GM19438 (cell line): ENCODE results near the gene TSHZ2.

ENCODE experiments used
- ATAC-seq: cut with Tn5 transposase; IDR thresholded peaks from one replicate; pipeline ENCODE4 v1.9.1; 2021; ENCODE audit warnings: low read depth; ENCODE audit not compliant: unreplicated experiment

TSHZ2 gene

GRCh38 chr20:52993076-52993475 lies 20.9 kb downstream of the TSHZ2 start:
- ATAC-seq = no peak

GRCh38 chr20:52994184-52994970 lies 22.2 kb downstream of the TSHZ2 start:
- ATAC-seq = no peak

- no peak for ATAC-seq
Observed at GRCh38 chr20:52996130-52996529, 24.0 kb downstream of the TSHZ2 start.

- no peak for ATAC-seq
Observed at GRCh38 chr20:52996658-52997057, 24.5 kb downstream of the TSHZ2 start.

DNA sequence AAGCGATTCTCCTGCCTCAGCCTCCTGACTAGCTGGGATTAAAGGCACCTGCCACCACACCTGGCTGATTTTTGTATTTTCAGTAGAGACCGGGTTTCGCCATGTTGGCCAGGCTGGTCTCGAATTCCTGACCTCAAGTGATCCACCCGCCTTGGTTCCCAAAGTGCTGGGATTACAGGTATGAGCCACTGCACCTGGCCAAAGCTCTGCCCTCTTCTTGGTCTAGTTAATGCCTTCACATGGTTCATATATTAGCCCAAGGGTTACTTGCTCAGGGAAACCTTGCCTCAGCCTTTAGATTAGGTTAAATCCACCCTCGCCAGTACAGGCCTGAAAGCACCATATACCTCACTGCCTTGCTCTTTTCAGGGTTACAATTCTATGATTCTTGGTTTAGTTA lies 26.1 kb downstream of the TSHZ2 start:
- ATAC-seq = no peak

GRCh38 chr20:52999040-52999439 lies 26.9 kb downstream of the TSHZ2 start:
- no peak for ATAC-seq

- ATAC-seq = peak; percentile 73
Observed at GRCh38 chr20:53001498-53002301, 29.5 kb downstream of the TSHZ2 start.

- ATAC-seq = no peak
Observed at GRCh38 chr20:53002786-53003185, 30.6 kb downstream of the TSHZ2 start.

DNA sequence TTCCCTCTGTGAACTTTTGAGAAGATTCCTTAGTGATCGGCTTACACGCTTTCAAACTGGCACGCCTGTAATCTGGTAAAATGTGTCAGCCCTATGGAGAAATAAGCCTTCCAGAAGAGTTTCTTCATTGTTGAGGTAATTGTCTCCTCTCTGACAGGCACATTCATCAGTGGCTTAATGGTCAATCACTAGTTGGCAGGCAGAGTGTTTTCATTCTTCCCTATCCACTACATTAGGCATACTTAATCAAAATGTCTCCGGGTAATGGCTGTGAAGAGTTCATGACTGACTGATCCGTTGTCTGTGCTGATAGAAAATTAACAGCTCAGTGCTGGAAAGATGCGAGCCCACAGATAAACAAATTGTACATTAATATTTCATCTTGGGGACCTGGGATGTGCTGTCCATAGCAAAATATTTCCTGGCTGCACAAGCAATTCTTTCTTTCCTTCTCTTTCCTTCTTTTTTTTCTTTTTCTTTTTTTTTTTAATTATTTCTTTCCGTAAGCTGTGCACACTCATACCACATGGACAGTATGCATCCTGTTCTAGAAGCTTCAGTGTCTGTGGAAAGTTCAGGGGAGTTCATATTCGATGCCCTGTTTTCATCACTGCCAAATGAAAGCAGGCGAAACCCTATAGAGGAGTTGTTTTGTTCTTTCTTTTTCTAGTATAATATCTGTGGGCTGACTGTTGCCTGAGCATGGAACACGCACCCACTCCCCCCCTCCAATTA lies 31.4 kb downstream of the TSHZ2 start:
- ATAC-seq = no peak

GRCh38 chr20:53004267-53004813 lies 32.2 kb downstream of the TSHZ2 start:
- no peak for ATAC-seq

- ATAC-seq = no peak
Observed at GRCh38 chr20:53009979-53010735, 38.0 kb downstream of the TSHZ2 start.

- no peak for ATAC-seq
Observed at GRCh38 chr20:53011640-53012039, 39.5 kb downstream of the TSHZ2 start.

- ATAC-seq = no peak
Observed at GRCh38 chr20:53013183-53013582, 41.0 kb downstream of the TSHZ2 start.

DNA sequence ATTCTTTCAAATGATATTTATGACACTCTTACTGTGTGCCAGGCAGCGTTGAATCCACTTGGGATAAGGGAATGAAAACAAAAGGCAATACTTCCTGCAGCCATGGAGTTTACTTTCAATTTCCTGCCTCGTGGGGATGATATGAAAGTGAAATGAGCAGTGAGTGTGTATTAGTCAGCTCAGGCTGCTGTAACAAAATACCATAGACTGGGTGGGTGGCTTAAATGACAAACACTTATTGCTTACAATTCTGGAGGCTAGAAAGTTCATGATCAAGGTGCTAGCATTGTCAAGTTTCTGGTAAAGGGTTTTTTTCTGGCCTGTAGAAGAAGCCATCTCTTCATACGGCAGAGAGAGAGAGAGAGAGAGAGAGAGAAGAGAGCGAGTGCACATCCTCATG lies 41.7 kb downstream of the TSHZ2 start:
- ATAC-seq = no peak

- ATAC-seq = no peak
Observed at GRCh38 chr20:53016071-53016470, 43.9 kb downstream of the TSHZ2 start.

GRCh38 chr20:53016534-53017042 lies 44.4 kb downstream of the TSHZ2 start:
- no peak for ATAC-seq

DNA sequence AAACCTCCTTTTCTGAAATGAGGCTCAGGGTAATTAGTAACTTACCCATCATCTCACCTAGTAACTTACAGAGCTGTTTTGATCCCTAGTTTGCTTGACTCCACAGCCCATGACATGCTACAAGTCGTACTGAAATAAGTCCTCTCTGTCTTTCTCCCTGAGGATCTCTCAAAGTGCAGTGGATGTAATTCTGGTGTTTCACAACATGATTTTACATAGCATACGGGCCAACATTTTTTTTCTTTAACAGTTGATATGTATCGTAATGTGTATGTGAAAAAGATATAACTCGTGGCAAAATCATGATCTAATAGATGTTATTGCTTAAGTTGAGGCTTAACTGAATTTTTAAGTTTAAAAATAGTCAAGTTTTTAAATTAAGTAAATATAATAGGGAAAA lies 45.0 kb downstream of the TSHZ2 start:
- no peak for ATAC-seq

- no peak for ATAC-seq
Observed at GRCh38 chr20:53019464-53019863, 47.3 kb downstream of the TSHZ2 start.

- ATAC-seq = no peak
Observed at GRCh38 chr20:53020376-53020775, 48.2 kb downstream of the TSHZ2 start.

- no peak for ATAC-seq
Observed at GRCh38 chr20:53020834-53021233, 48.7 kb downstream of the TSHZ2 start.
